Smooth muscle cell (in vitro differentiated cells): Measurements from ENCODE around the gene PRXL2A. TPM values are rescaled to one million over a fixed set of nuclear protein-coding genes. Genes with fewer than 3 reads are reported as not detected.
"Not testable (repeated sequence)": the region's sequence is repeated elsewhere in the genome, so short reads cannot be mapped to it uniquely, and the experiment has no call there.

Experiments used
- DNase-seq: peaks from one replicate; lab custom pipeline; 2025; ENCODE audit not compliant: unreplicated experiment; lab: John Stamatoyannopoulos, UW
- H2AFZ ChIP-seq: fragments of 200-600 bp; sonication (generic); 2 replicates; pipeline ENCODE4 v1.6.0; 2016; ENCODE audit warnings: antibody characterized with exemption, low read depth, mild to moderate bottlenecking
- H3F3A ChIP-seq: fragments of 200-600 bp; sonication (generic); 2 replicates; pipeline ENCODE4 v1.6.0; 2017; ENCODE audit warnings: antibody characterized with exemption, low read depth
- H3K27ac ChIP-seq: fragments of 200-600 bp; sonication (generic); 2 replicates; pipeline ENCODE4 v1.5.1; 2016; ENCODE audit warnings: low read depth, mild to moderate bottlenecking
- H3K27me3 ChIP-seq: fragments of 200-600 bp; sonication (generic); 2 replicates; pipeline ENCODE4 v1.6.1; 2016; ENCODE audit warnings: low read depth, mild to moderate bottlenecking
- H3K36me3 ChIP-seq: fragments of 200-600 bp; sonication (generic); 2 replicates; pipeline ENCODE4 v1.5.1; 2016; ENCODE audit warnings: low read depth
- H3K4me1 ChIP-seq: fragments of 200-600 bp; sonication (generic); 2 replicates; pipeline ENCODE4 v1.5.1; 2016; ENCODE audit warnings: low read depth
- H3K4me2 ChIP-seq: fragments of 200-600 bp; sonication (generic); 2 replicates; pipeline ENCODE4 v1.6.0; 2016; ENCODE audit warnings: mild to moderate bottlenecking
- H3K4me3 ChIP-seq: fragments of 200-600 bp; sonication (generic); 2 replicates; pipeline ENCODE4 v1.5.1; 2016; ENCODE audit warnings: mild to moderate bottlenecking
- H3K79me2 ChIP-seq: fragments of 200-600 bp; sonication (generic); 2 replicates; pipeline ENCODE4 v1.6.0; 2016; ENCODE audit warnings: low read depth, mild to moderate bottlenecking
- H3K9ac ChIP-seq: fragments of 200-600 bp; sonication (generic); 2 replicates; pipeline ENCODE4 v1.6.0; 2016; ENCODE audit warnings: low read depth
- H3K9me3 ChIP-seq: fragments of 200-600 bp; sonication (generic); replicated peaks from 2 replicates; pipeline ENCODE4 v1.5.1; 2016; ENCODE audit warnings: low read depth
- H4K20me1 ChIP-seq: fragments of 200-600 bp; sonication (generic); 2 replicates; pipeline ENCODE4 v1.6.0; 2016; ENCODE audit warnings: low read depth
- CTCF ChIP-seq: fragments of 200-600 bp; sonication (generic); IDR thresholded peaks from 2 replicates; pipeline ENCODE4 v1.5.1; 2017; ENCODE audit warnings: borderline replicate concordance, mild to moderate bottlenecking, antibody characterized with exemption; ENCODE audit not compliant: insufficient read depth, poor library complexity, severe bottlenecking
- WGBS: methylation state at CpG from one replicate; pipeline ENCODE4 v1.1.7; 2016; ENCODE audit warnings: low lambda C conversion rate; 5-methylcytosine and 5-hydroxymethylcytosine counted together
- polyA plus RNA-seq: library from polyadenylated mRNA; unstranded; fragments of >200 nt; fragmentation: Nextera tagmentation; extraction: Ambion mirVana; gene quantifications from 2 replicates; pipeline ENCODE4 v1.2.1, GENCODE V29; 2016
- total RNA-seq: library from RNA; depleted of rRNA; stranded (reverse); fragments of >200 nt; gene quantifications from 2 replicates; pipeline ENCODE4 v1.2.3, GENCODE V29; 2014

Gene PRXL2A
- total and polyA plus RNA-seq, 2 experiments from 2014 or later: 28.8 to 80.0 TPM

- Histone ChIP-seq H3K9me3 (no peaks in the 10 kb centered on the region), H3K79me2 (peaks cover 55% of the 10 kb centered on the region), H3K27me3 (no peaks in the 10 kb centered on the region), H3K27ac (peak overlapping the region; percentile 95), H3K4me2 (no peak overlapping the region), H3K4me1 (peaks cover 19% of the 10 kb centered on the region), H4K20me1 (peaks cover 30% of the 10 kb centered on the region), H3F3A (peaks cover 25% of the 10 kb centered on the region), H2AFZ (no peak overlapping the region), H3K9ac (no peak overlapping the region), H3K36me3 (no peaks in the 10 kb centered on the region), H3K4me3 (no peak overlapping the region)
- DNase-seq: no peak
- 88% methylated on average over 3 of the region's 3 CpGs for WGBS
- no peak for TF ChIP-seq CTCF
Observed at GRCh38 chr10:80474941-80475340, 66.6 kb downstream of the PRXL2A start.

- H3K4me3 ChIP-seq, H3K36me3 ChIP-seq, H3K9ac ChIP-seq, DNase-seq, H3K27me3 ChIP-seq, H3K9me3 ChIP-seq, H2AFZ ChIP-seq, H3K4me2 ChIP-seq: not testable (repeated sequence)
- H3K4me1 ChIP-seq: peaks cover 19% of the 10 kb centered on the region
- H4K20me1 ChIP-seq: peaks cover 23% of the 10 kb centered on the region
- peaks cover 54% of the 10 kb centered on the region for H3K79me2 ChIP-seq
- peaks cover 25% of the 10 kb centered on the region for H3F3A ChIP-seq
- H3K27ac ChIP-seq: peak overlapping the region; percentile 95
- 97% methylated on average over 7 of the region's 7 CpGs for WGBS
Observed at GRCh38 chr10:80475641-80476040, 67.3 kb downstream of the PRXL2A start.

- TF ChIP-seq CTCF: no peak
- Histone ChIP-seq H3K27ac (peak overlapping the region; percentile 95), H3K9ac (peak overlapping the region; percentile 55), H3K27me3 (no peaks in the 10 kb centered on the region), H3K4me3 (no peak overlapping the region), H2AFZ (no peak overlapping the region), H3K36me3 (no peaks in the 10 kb centered on the region), H3K9me3 (no peaks in the 10 kb centered on the region), H3F3A (peaks cover 25% of the 10 kb centered on the region), H3K4me1 (peaks cover 19% of the 10 kb centered on the region), H4K20me1 (peaks cover 15% of the 10 kb centered on the region), H3K79me2 (peaks cover 59% of the 10 kb centered on the region), H3K4me2 (peak overlapping the region; percentile 64)
- WGBS: 88% methylated on average over 1 of the region's 1 CpG
- no peak for DNase-seq
Observed at GRCh38 chr10:80476685-80477084, 68.3 kb downstream of the PRXL2A start.

GRCh38 chr10:80477813-80478212, 69.5 kb downstream of the PRXL2A start:
- 5% methylated on average over 2 of the region's 2 CpGs for WGBS
- no peaks in the 10 kb centered on the region for H3K36me3 ChIP-seq
- H3K27me3 ChIP-seq: no peaks in the 10 kb centered on the region
- peak overlapping the region; percentile 64 for H3K4me2 ChIP-seq
- peaks cover 19% of the 10 kb centered on the region for H3K4me1 ChIP-seq
- peaks cover 7% of the 10 kb centered on the region for H4K20me1 ChIP-seq
- H3K9me3 ChIP-seq: no peaks in the 10 kb centered on the region
- H3F3A ChIP-seq: peaks cover 25% of the 10 kb centered on the region
- H3K4me3 ChIP-seq: no peak overlapping the region
- peaks cover 62% of the 10 kb centered on the region for H3K79me2 ChIP-seq
- TF ChIP-seq CTCF: no peak
- peak overlapping the region; percentile 95 for H3K27ac ChIP-seq
- DNase-seq: no peak
- H3K9ac ChIP-seq: peak overlapping the region; percentile 78
- H2AFZ ChIP-seq: no peak overlapping the region

GRCh38 chr10:80480373-80480772, 72.0 kb downstream of the PRXL2A start:
- H3F3A ChIP-seq: peaks cover 20% of the 10 kb centered on the region
- H3K27ac ChIP-seq, H2AFZ ChIP-seq, H3K27me3 ChIP-seq, H3K4me3 ChIP-seq, DNase-seq, H3K9me3 ChIP-seq, H3K36me3 ChIP-seq, H3K4me2 ChIP-seq, H3K9ac ChIP-seq: not testable (repeated sequence)
- WGBS: 95% methylated on average over 5 of the region's 6 CpGs
- peaks cover 25% of the 10 kb centered on the region for H4K20me1 ChIP-seq
- peaks cover 12% of the 10 kb centered on the region for H3K4me1 ChIP-seq
- peaks cover 71% of the 10 kb centered on the region for H3K79me2 ChIP-seq
